Tibial nerve (tissue), 4 donors: Measurements from ENCODE around the gene PCK2. TPM values are rescaled to one million over a fixed set of nuclear protein-coding genes. Genes with fewer than 3 reads are reported as not detected.

ENCODE experiments used
- DNase-seq, 2 donors: peaks; one replicate each; pipeline ENCODE4 v3.0.0-alpha.2; 2019; ENCODE audit warnings: low spot score in 2 of 2
- H3K27ac ChIP-seq, 4 donors: fragments of 200-600 bp; sonication (generic) in 3 of 4; one replicate each; pipeline ENCODE4 v1.5.1; 2017 to 2019; ENCODE audit warnings: mild to moderate bottlenecking in 1 of 4
- H3K27me3 ChIP-seq, 2 donors: fragments of 200-600 bp; sonication (generic) in 1 of 2; one replicate each; pipeline versions ENCODE4 v1.5.1 to v1.6.0; 2017 to 2019
- H3K36me3 ChIP-seq, 3 donors: fragments of 200-600 bp; sonication (generic); one replicate each; pipeline ENCODE4 v1.5.1; 2018 to 2019
- H3K4me1 ChIP-seq, 4 donors: fragments of 200-600 bp; sonication (generic) in 3 of 4; one replicate each; pipeline ENCODE4 v1.5.1; 2017 to 2019
- H3K4me3 ChIP-seq, 4 donors: fragments of 200-600 bp; sonication (generic) in 3 of 4; one replicate each; pipeline ENCODE4 v1.5.1; 2017 to 2019; ENCODE audit warnings: mild to moderate bottlenecking in 1 of 4, moderate library complexity in 1 of 4
- H3K9me3 ChIP-seq, 4 donors: fragments of 200-600 bp; sonication (generic) in 3 of 4; one replicate each; pipeline ENCODE4 v1.5.1; 2017 to 2019
- CTCF ChIP-seq, 5 experiments: fragments of 200-600 bp in 3 of 5; fragments of 450-650 bp in 2 of 5; sonication (generic) in 3 of 5; IDR thresholded peaks; one replicate each; pipeline ENCODE4 v1.5.1; 2016 to 2019; ENCODE audit warnings: antibody characterized with exemption in 5 of 5, mild to moderate bottlenecking in 3 of 5, moderate library complexity in 2 of 5
- EP300 ChIP-seq, 2 donors: sonication (generic); formaldehyde crosslinking; IDR thresholded peaks; one replicate each; pipeline ENCODE4 v1.6.1; 2017; ENCODE audit warnings: antibody characterized with exemption in 2 of 2, mild to moderate bottlenecking in 1 of 2
- POLR2A ChIP-seq, 2 donors: fragments of 450-650 bp; IDR thresholded peaks; one replicate each; pipeline ENCODE4 v1.6.1; 2017; ENCODE audit warnings: antibody characterized with exemption in 2 of 2, mild to moderate bottlenecking in 2 of 2, moderate library complexity in 2 of 2
- WGBS, 2 donors: methylation state at CpG; one replicate each; pipeline ENCODE4 v1.1.5; 2018; 5-methylcytosine and 5-hydroxymethylcytosine counted together
- total RNA-seq, 4 donors: library from RNA; depleted of rRNA; stranded (reverse); fragments of >200 nt; gene quantifications; one replicate each; pipeline ENCODE4 v1.1.0, GENCODE V29; 2016

PCK2 gene
- total RNA-seq, 4 donors from 2014 or later: 28.9 to 49.2 (median 34.3) TPM

- 91 to 97% methylated on average over 2 of the region's 2 CpGs for whole genome bisulfite sequencing, 2 donors
- H3K4me3 ChIP-seq: no peak overlapping the region
- no peaks in the 10 kb centered on the region for H3K9me3 ChIP-seq
- H3K27ac ChIP-seq: peak overlapping the region; percentile 85 to 97 (median 92)
- no peak for TF ChIP-seq CTCF (IDR thresholded peaks at IDR 0.05)
- no peak for TF ChIP-seq EP300 (IDR thresholded peaks at IDR 0.05)
- TF ChIP-seq POLR2A (IDR thresholded peaks at IDR 0.05): no peak
- peaks cover 4 to 69% (median 23%) of the 10 kb centered on the region in 4 donors for H3K4me1 ChIP-seq
- peaks cover 0 to 26% (median 2%) of the 10 kb centered on the region in 3 donors for H3K36me3 ChIP-seq
- DNase-seq: no peak
- H3K27me3 ChIP-seq: no peaks in the 10 kb centered on the region
Observed at GRCh38 chr14:24145219-24145618, 51.1 kb downstream of the PCK2 start.

- peaks cover 2 to 33% (median 3%) of the 10 kb centered on the region in 3 donors for H3K36me3 ChIP-seq
- 15 to 19% methylated on average over 9 of the region's 9 CpGs for WGBS, 2 donors
- H3K9me3 ChIP-seq: no peaks in the 10 kb centered on the region
- H3K4me1 ChIP-seq: peaks cover 4 to 63% (median 22%) of the 10 kb centered on the region in 4 donors
- peak overlapping the region; percentile 85 to 97 (median 92) for H3K27ac ChIP-seq
- no peaks in the 10 kb centered on the region for H3K27me3 ChIP-seq
- DNase-seq: no peak
- H3K4me3 ChIP-seq: peak overlapping the region; percentile 82 to 98 (median 96)
- TF ChIP-seq CTCF (IDR thresholded peaks at IDR 0.05) (no peak), POLR2A (IDR thresholded peaks at IDR 0.05) (no peak), EP300 (IDR thresholded peaks at IDR 0.05) (no peak)
Observed at GRCh38 chr14:24145690-24146452, 51.8 kb downstream of the PCK2 start.

GRCh38 chr14:24146453-24146977, 52.4 kb downstream of the PCK2 start, which contains the start of gene PSME2:
Gene PSME2, minus strand, starts transcription at chr14:24146610. Its CDS starts 29 bp downstream, at chr14:24146581.
- H3K4me1 ChIP-seq: peaks cover 4 to 62% (median 22%) of the 10 kb centered on the region in 4 donors
- 0 to 1% methylated on average over 23 to 25 of the region's 25 CpGs for WGBS, 2 donors
- TF ChIP-seq CTCF (IDR thresholded peaks at IDR 0.05) (no peak), POLR2A (IDR thresholded peaks at IDR 0.05) (peak; percentile 12 to 56), EP300 (IDR thresholded peaks at IDR 0.05) (peak in 1 of 2 donors; percentile 30)

GRCh38 chr14:24146978-24147760, 53.1 kb downstream of the PCK2 start, which contains the start of gene RNF31:
Gene RNF31, plus strand, starts transcription at chr14:24147498. Its CDS starts 201 bp downstream, at chr14:24147699.
- Histone ChIP-seq H3K27ac (peak within 1 kb of the TSS; percentile 85 to 97 (median 92)), H3K4me1 (peaks cover 4 to 59% (median 21%) of the 10 kb centered on the region in 4 donors), H3K4me3 (peak within 1 kb of the TSS; percentile 82 to 98 (median 96)), H3K9me3 (no peaks in the 10 kb centered on the region), H3K27me3 (no peaks in the 10 kb centered on the region), H3K36me3 (peaks cover 5 to 46% (median 15%) of the 10 kb centered on the region in 3 donors)
- WGBS, 2 donors: 0% methylated on average over 33 to 40 of the region's 57 CpGs
- peak; percentile 29 to 88 for TF ChIP-seq EP300 (IDR thresholded peaks at IDR 0.05)
- peak; percentile 21 to 75 for TF ChIP-seq POLR2A (IDR thresholded peaks at IDR 0.05)
- peak in 1 of 5 experiments; percentile 15 for TF ChIP-seq CTCF (IDR thresholded peaks at IDR 0.05)
- DNase-seq: peak; percentile 97 to 98

More at GRCh38 chr14:24146453-24146977, 52.4 kb downstream of the PCK2 start, which contains the start of gene PSME2:
- peak; percentile 80 to 88 for DNase-seq
- H3K27ac ChIP-seq: peak within 1 kb of the TSS; percentile 85 to 97 (median 92)
- H3K9me3 ChIP-seq: no peaks in the 10 kb centered on the region
- no peaks in the 10 kb centered on the region for H3K27me3 ChIP-seq
- H3K36me3 ChIP-seq: peaks cover 5 to 39% (median 9%) of the 10 kb centered on the region in 3 donors
- H3K4me3 ChIP-seq: peak within 1 kb of the TSS; percentile 82 to 98 (median 96)
